ENCODE results near the gene ACSBG1. TPM values are rescaled to one million over a fixed set of nuclear protein-coding genes. Genes with fewer than 3 reads are reported as not detected.
"Not testable (repeated sequence)": the region's sequence is repeated elsewhere in the genome, so short reads cannot be mapped to it uniquely, and the experiment has no call there.

The ACSBG1 gene
- total RNA-seq, 2 experiments from 2014 or later, result not detected

DNA sequence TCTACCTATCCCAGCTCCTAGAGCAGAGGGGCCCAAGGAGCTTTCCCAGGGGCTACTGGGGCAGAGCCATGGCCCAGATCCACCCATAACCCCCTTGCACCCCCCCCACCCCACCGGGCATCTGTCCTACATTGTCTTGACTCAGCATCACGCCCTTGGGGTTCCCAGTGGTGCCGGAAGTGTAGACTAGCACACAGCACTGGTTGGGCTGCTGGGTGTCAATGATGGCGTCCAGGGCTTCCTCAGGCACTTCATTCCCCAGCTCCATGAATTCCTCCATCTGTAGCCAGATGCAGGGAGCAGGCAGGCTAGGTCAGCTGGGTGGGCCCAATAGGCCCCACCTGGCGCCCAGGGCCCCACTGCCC lies 52.0 kb downstream of the ACSBG1 start:
- CTCF ChIA-PET, result interaction anchor here (0.5 kb wide), 1 partner anchor 72 kb away, joined by 11 read pairs; no protein-coding TSS in a partner anchor
- POLR2A ChIA-PET, result no interaction called here

DNA sequence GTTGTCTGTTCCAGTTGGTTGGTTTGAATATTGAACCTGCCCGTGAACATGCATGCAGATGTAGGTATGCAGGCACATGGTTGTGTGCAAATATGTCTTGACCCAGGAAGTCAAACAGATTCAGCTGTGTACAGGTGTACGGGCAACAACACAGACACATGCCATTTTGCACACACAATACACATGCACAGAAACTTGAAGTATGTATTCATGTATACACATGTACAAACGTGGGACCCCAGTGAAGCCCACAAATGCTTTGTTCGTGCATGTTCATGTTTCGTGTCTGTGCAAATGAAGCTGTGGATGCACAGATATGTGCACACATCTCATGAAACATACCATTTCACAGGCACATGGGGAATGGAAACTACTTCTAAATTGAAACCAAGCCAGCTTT lies 54.5 kb downstream of the ACSBG1 start:
- CTCF ChIA-PET, result interaction anchor here (5.4 kb wide), 1 partner anchor 61 kb away, joined by 43 read pairs; no protein-coding TSS in a partner anchor

DNA sequence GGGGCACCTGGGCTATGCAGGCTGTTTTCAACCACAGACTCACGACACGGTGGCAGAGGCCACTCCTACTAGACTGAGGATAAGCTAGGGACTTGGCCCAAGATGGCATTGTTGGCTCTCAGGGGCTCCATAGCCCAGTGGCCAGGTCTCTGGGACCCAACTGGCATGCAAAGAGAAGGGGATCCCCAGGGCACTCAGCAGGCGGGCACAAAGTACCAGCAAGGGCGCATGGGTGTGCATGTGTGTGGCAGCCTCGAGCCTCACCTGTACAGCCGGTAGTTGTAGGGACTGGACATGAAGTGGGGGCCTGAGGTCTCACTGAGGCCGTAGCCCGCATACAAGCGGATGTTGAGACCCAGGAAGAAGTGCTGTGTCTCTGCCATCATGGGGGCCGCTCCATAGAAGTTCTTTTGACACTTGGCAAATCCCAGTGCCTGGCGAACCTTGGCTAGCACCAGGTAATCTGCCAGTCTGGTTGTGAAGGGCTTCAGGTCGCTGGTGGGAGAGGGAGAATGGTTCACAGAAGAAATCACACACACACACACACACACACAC lies 55.0 kb downstream of the ACSBG1 start:
- POLR2A ChIA-PET, result no interaction called here
- CTCF ChIA-PET, result interaction anchor here (2.2 to 5.4 kb wide), 2 partner anchors 16 to 61 kb away, joined by 7 to 43 read pairs; no protein-coding TSS in a partner anchor

More for the DNA sequence above, 54.5 kb downstream of the ACSBG1 start:
- POLR2A ChIA-PET, result no interaction called here

GRCh38 chr15:78178064-78178463 lies 56.3 kb downstream of the ACSBG1 start:
- ChIA-PET POLR2A (no interaction called here), CTCF (interaction anchor here (1.2 to 5.4 kb wide), 5 partner anchors 15 to 65 kb away, joined by 3 to 43 read pairs (median 7); no protein-coding TSS in a partner anchor)

DNA sequence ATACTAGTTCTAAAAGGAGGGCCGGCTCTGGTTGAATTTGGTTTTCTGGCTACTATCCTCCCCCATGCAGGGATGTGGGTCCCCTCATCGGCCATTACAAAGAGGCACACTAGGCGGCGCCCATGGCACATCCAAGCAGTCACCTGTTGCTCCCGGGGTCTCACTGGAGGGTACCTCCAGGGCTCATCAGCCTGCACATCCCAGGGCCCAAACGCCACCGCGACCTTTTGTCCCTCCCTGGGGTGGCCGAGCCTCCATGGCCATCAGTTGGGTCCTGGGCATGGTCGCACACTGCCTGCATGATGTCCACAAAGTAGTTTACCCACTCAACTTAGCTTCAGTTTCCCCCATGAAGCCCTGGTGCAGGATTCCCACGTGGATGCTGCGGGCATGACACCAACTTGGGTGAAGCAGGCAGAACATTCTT lies 56.9 kb downstream of the ACSBG1 start:
- POLR2A ChIA-PET, result no interaction called here

DNA sequence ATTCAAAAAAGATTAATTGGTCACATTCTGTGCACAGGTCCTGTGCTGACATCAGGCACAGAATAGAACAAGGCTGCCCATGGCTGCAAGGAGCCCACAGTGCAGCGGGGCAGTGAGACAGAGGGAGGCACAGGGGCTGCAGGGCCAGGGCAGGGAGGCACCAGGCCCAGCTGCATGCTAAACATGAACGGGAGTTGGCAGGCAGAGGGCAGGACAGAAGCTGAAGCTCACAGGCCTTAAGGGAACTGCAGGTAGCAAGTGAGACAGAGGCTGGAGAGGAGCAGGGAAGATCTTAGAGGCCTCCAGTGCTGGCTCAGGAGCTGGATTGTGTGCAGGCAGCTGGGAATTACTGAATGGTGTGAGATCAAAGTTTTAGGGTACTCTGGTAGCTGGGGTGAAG lies 59.0 kb downstream of the ACSBG1 start:
- POLR2A ChIA-PET, result no interaction called here
- CTCF ChIA-PET, result interaction anchor here (5.4 kb wide), 1 partner anchor 65 kb away, joined by 43 read pairs; no protein-coding TSS in a partner anchor

More for the DNA sequence above, 56.9 kb downstream of the ACSBG1 start:
- CTCF ChIA-PET, result interaction anchor here (1.1 to 5.4 kb wide), 5 partner anchors 15 to 65 kb away, joined by 3 to 43 read pairs (median 7); no protein-coding TSS in a partner anchor

DNA sequence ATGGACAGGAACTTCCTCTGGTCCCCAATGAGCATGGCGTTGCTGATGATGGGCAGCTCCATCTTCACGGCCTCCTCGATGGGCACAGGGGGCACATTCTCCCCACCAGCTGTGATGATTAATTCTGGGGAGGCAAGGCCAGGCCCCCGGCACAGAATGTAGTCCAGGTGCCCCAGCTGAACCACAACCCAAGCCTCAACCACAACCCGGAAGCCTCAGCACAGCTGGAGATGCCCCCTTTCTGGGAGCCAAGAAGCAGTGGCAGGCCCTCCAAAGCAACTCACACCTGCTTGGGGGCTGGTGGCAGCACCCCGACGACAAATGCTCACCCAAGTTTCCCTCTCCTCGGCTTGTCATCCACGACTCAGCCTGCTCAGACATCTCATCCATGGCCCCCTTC lies 60.0 kb downstream of the ACSBG1 start:
- ChIA-PET CTCF (interaction anchor here (0.6 to 1.6 kb wide), 3 partner anchors 21 to 67 kb away, joined by 3 to 5 read pairs (median 4); no protein-coding TSS in a partner anchor), POLR2A (no interaction called here)

GRCh38 chr15:78171864-78172472 lies 62.4 kb downstream of the ACSBG1 start:
- POLR2A ChIA-PET, result no interaction called here
- CTCF ChIA-PET, result interaction anchor here (0.9 kb wide), 1 partner anchor 55 kb away, joined by 3 read pairs; no protein-coding TSS in a partner anchor

DNA sequence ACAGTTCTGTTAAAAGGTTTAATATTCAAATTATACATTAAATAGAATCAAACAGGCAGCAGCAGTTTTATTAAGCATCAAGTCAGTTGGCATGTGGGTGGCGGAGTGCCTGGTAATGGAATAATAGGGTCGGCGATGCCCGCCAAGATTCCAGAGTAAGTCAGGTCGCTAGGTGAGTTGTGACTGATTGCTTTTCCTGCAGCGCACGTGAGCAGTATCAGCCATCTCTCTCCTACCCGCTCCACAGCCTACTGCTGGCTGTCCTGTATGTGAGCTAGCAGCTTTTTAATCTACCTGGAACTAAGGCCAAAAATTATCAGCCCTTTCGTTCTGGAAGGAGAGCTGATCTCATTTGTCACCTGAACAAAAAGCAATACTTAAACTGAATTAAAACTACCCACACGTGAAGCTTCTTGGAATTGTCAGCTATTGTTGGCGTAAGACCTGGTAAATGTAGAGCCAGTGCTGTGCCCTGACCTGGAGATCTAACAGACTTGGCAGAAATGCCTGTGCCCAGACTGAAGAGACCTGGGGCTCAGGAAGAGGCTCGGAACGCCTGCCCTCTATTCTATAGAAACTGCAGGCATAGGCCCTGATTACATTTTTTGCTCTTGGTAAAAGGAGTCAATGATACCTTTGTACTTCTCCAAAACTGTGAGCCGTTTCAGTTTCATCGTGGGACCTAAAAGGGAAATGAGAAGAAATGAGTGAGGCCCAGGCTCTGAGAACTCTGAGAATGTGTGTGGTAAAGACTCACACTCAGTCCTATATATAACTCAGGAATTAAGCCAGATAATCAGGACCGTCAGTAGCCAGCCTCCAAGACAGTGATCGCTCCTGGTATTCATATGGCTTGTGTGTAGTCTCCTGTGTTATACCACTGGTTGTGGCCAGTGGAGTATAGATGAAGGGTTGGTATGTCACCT lies 63.3 kb downstream of the ACSBG1 start:
- ChIA-PET POLR2A (no interaction called here), CTCF (interaction anchor here (1.1 kb wide), 1 partner anchor 58 kb away, joined by 4 read pairs; no protein-coding TSS in a partner anchor)

GRCh38 chr15:78168608-78169007 lies 65.8 kb downstream of the ACSBG1 start:
- ChIA-PET CTCF (interaction anchor here (0.8 kb wide), 1 partner anchor 73 kb away, joined by 3 read pairs; no protein-coding TSS in a partner anchor), POLR2A (no interaction called here)

GRCh38 chr15:78167227-78167888 lies 67.0 kb downstream of the ACSBG1 start:
- ChIA-PET POLR2A (interaction anchor here (1.1 kb wide), 1 partner anchor 19 kb away, joined by 6 read pairs; the partner anchor contains the start of gene IDH3A), CTCF (interaction anchor here (0.8 to 1.0 kb wide), 2 partner anchors 74 kb away, joined by 3 to 4 read pairs; no protein-coding TSS in a partner anchor)

DNA sequence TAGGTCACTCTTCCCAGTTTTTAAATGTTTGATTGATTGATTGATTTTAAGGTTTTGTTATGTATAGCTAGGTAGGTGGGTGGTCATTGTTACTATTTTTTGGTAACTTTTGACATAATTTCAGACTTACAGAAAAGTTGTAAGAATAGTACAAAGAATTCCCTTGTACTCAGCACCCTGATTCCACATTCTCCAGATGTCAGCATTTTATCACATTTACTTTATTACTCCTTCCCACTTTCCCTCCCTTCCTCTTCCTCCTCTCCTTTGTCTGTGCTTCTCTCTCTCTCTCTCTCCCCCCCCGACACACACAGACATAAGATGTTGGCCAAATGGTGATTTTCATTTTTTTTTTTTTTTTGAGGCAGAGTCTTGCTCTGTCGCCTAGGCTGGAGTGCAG lies 70.4 kb downstream of the ACSBG1 start:
- ChIA-PET CTCF (no interaction called here), POLR2A (no interaction called here)

DNA sequence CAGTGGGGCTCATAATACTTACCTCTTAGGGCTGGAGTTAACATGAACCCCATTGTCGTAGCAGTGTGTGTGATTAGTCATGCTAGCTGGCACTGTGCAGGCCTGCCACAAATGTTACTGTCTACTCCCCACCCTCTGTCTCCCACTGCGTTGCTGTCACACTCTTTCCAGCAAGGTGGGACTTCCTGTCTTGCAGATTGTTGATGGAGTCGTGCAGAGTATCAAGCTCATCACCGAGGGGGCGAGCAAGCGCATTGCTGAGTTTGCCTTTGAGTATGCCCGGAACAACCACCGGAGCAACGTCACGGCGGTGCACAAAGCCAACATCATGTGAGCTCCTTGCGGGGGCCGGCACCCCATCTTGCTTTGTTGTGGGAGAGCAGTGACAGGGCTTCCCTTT lies 72.3 kb downstream of the ACSBG1 start:
- ChIA-PET CTCF (no interaction called here), POLR2A (no interaction called here)

GRCh38 chr15:78159395-78159794 lies 75.0 kb downstream of the ACSBG1 start:
- ChIA-PET CTCF (no interaction called here), POLR2A (no interaction called here)

- ChIA-PET POLR2A (no interaction called here), CTCF (no interaction called here)
Measured at GRCh38 chr15:78157203-78157602, 77.2 kb downstream of the ACSBG1 start.

DNA sequence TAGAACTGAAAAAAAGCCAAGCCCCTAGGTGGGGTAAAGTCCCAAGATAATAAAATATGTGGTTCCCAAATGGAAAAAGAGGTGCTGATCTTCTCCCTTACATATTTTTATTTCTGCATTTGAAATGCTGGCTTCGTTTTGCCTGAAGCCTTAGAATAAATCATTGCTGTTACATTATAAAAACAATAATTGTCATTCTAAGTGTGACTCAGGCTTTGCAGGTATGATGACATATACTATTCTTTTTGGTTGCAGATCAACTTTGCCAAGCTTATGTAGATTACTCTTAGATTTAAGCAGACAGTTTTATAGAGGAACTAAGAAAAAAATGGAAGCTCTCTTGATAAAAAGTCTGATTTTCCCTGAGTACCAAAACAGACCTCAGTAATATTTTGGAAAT lies 77.7 kb downstream of the ACSBG1 start:
- POLR2A ChIA-PET, result no interaction called here
- CTCF ChIA-PET, result no interaction called here

DNA sequence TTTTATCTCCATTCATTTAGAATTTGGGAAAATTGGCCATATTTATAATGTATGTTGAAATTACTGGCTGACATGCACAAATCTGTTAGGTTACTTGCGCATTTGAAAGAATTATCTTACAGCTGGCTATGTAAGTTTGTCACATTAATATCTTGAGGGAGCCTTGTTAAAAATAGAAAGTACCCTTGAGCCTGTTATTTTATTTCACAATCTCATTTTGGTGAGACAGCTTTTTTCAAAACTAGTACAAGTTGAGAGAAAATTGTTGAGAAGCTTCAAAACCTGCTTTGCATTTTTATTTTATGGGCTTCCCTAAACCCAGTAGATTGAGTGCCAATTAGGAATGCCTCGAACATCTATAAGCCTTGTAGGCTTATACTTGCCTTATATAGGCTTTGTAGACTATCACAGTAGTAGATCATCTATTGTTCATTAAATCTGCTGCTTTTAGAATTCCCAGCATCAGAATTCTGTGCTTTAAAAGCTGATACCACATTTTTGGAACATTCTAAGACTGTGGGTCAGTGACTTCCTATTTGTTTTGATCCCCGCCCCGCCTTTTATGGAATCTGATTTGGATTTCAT lies 78.9 kb downstream of the ACSBG1 start:
- POLR2A ChIA-PET, result no interaction called here

GRCh38 chr15:78154955-78155354 lies 79.4 kb downstream of the ACSBG1 start:
- CTCF ChIA-PET, result no interaction called here
- POLR2A ChIA-PET, result no interaction called here

More for the DNA sequence above, 78.9 kb downstream of the ACSBG1 start:
- CTCF ChIA-PET, result no interaction called here

DNA sequence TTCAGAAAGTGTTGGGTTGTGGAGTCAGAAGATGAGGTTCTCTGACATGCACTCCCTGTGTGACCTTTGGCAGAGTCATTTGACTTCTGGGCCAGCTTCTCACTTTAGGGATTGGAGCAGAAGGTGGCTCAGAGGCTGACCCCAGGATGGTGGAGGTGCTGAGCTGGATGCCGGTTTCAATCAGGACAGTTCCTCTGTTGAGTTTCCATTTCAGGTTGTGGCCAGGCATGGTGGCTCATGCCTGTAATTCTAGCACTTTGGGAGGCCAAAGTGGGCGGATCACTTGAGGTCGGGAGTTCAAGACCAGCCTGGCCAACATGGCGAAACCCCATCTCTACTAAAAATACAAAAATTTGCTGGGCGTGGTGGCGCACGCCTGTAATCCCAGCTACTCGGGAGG lies 83.3 kb downstream of the ACSBG1 start:
- POLR2A ChIA-PET, CTCF ChIA-PET: not testable (repeated sequence)

All from activated CD8-positive, alpha-beta memory T cell treated with anti-CD3 and anti-CD28 coated beads for 36 hours (primary cell).